GM21447 (cell line): ENCODE measurements around the gene BTNL3.
"Not testable (repeated sequence)": the region's sequence is repeated elsewhere in the genome, so short reads cannot be mapped to it uniquely, and the experiment has no call there.

Source experiments
- ATAC-seq: cut with Tn5 transposase; IDR thresholded peaks from one replicate; pipeline ENCODE4 v1.9.1; 2021; ENCODE audit not compliant: unreplicated experiment

BTNL3 gene

DNA sequence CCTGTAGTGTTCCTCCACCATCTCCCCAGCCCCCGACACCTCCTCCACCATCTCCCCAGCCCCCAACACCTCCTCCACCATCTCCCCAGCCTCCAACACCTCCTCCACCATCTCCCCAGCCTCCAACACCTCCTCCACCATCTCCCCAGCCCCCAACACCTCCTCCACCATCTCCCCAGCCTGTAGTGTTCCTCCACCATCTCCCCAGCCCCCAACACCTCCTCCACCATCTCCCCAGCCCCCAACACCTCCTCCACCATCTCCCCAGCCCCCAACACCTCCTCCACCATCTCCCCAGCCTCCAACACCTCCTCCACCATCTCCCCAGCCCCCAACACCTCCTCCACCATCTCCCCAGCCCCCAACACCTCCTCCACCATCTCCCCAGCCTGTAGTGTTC lies 57.2 kb downstream of the BTNL3 start:
- ATAC-seq, result not testable (repeated sequence)

DNA sequence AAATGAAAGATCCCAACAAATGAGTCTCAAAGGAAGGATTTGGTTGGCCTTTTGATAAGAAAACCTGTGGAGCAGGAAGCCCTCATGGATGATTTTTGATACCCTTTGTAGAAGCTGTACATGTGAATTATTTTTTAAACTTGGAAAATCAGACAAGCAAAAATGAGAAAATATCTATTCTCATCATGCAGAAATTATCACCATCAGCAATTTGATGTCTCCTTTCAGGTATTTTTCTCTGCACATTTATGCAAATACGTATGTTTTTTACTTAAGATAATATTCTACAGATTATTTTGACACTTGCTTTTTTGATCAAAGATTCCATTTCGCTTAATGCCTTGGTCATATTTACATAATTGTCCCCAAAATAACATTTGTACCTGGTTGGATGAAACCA lies 58.6 kb downstream of the BTNL3 start:
- ATAC-seq, result no peak

GRCh38 chr5:181047921-181048320 lies 59.3 kb downstream of the BTNL3 start:
- no peak for ATAC-seq

DNA sequence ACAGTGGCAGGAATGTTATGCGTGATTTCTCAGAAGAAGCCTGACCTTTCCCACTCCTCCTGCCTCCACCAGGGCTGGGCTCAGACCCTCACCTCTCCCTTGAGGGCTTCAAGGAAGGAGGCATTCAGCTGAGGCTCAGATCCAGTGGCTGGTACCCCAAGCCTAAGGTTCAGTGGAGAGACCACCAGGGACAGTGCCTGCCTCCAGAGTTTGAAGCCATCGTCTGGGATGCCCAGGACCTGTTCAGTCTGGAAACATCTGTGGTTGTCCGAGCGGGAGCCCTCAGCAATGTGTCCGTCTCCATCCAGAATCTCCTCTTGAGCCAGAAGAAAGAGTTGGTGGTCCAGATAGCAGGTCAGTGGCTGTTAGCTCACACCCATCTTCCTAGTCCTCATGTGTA lies 61.4 kb downstream of the BTNL3 start:
- no peak for ATAC-seq

DNA sequence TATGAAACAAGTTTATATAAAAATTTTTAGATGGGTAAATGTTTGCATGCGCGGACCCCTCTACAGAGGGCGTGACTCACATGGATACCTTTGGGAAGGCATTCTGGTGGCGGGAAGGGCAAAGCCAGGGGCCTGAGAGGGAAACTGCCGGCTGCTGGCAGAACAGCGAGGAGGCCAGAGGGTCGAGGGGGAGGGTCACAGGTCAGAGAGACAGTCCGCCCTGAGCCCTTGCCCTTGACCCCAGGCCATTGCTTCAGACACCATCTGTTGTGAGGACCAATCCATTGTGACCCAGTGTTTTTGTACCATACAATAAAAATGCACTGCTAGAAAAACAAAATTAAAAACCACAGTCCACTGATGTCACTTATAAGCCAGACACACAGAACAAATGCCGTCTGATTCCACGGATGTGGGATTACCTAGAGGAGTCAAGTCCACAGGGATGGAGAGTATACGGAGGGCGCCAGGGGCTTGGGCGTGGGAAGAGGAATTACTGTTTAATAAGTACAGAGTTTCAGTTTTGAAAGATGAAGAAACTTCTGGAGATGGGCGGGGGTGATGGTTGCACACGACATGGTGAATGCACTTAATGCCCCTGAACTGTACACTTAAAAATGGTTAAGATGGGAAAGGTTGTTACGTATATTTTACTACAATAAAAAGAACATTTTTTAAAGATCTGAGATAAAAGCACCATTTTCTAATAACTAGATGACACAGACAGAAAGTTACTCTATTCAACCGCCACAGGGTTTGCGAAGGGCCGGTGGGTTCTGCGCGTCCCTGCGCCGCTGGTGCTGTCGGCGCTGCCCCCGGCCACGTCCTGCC lies 63.4 kb downstream of the BTNL3 start:
- ATAC-seq, result no peak

- no peak for ATAC-seq
These were observed 64.2 kb downstream of the BTNL3 start for GRCh38 chr5:181052672-181053487.

- no peak for ATAC-seq
These were observed 65.0 kb downstream of the BTNL3 start for GRCh38 chr5:181053488-181054121.

DNA sequence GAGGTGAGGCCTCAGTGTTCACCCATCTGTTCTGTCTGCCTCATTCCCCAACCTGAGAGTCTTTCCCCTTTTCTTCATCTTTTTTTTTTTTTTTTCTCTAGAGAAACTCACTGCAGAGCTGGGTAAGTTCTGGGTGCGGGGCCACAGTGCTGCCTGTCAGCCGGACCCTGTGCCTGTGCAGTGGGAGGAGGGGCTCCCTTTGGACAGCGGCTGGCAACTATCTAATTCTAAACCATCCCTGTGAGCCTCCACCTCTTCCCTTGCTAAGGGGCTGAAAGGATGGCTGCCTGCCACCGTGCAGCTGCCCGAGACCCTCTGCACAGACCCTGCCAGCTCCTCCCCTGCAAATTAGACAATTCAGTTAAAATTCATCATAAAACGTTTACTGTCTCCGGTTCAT lies 65.5 kb downstream of the BTNL3 start:
- no peak for ATAC-seq

DNA sequence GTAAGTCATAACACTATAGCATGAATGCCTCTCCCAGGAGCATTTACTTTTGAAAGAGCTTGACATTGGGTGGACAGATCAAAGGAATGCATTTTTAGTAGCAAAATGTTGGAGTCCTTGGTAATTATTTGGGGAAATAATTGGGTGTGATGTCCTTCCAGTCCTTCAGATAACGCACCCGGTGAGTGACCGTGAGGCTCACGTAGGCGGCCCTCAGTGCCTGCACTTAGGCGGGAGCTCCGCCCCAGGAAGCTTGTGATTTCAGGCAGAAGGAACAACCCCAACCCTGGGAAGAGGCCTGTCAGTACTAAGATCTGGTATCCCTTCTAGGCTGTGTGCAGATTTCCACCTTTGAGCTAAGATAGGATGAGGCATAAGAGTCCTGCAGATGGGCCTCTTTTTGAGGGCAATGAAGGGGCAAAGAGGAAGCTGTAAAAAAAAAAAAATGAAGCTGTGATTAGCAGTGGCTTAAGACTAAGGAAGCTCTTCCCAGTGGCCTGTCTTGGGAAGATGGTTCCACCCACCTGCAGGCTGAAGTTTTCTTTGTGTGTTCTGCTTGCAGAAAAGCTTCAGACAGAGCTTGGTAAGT lies 66.3 kb downstream of the BTNL3 start:
- ATAC-seq, result no peak
